Neuronal stem cell (in vitro differentiated cells): Measurements from ENCODE around the gene FAM83F.

Experiments used
- DNase-seq: peaks from one replicate; pipeline ENCODE4 v3.0.0-alpha.2; 2013; ENCODE audit warnings: low spot score
- H2AFZ ChIP-seq: one replicate; pipeline ENCODE4 v1.6.1; 2013; ENCODE audit warnings: mild to moderate bottlenecking, low read length, inconsistent platforms
- H2AK5ac ChIP-seq: 2 replicates; pipeline ENCODE4 v1.6.1; 2013; ENCODE audit warnings: low read depth, mild to moderate bottlenecking, inconsistent platforms, low read length, moderate library complexity, mixed read lengths
- H2BK120ac ChIP-seq: 2 replicates; pipeline ENCODE4 v1.6.1; 2013; ENCODE audit warnings: low read depth, mild to moderate bottlenecking, inconsistent platforms, low read length, moderate library complexity, mixed read lengths
- H2BK12ac ChIP-seq: one replicate; pipeline ENCODE4 v1.6.1; 2013; ENCODE audit warnings: low read length, inconsistent platforms
- H2BK15ac ChIP-seq: 2 replicates; pipeline ENCODE4 v1.6.1; 2013; ENCODE audit warnings: mild to moderate bottlenecking, low read length, inconsistent platforms, mixed read lengths
- H2BK5ac ChIP-seq: one replicate; pipeline ENCODE4 v1.6.1; 2013; ENCODE audit warnings: inconsistent platforms, mild to moderate bottlenecking, low read length, moderate library complexity
- H3K14ac ChIP-seq: one replicate; pipeline ENCODE4 v1.6.1; 2013; ENCODE audit warnings: low read length, inconsistent platforms
- H3K18ac ChIP-seq: 2 replicates; pipeline ENCODE4 v1.6.1; 2013; ENCODE audit warnings: low read length, inconsistent platforms
- H3K23ac ChIP-seq: 2 replicates; pipeline ENCODE4 v1.6.1; 2013; ENCODE audit warnings: low read depth, mild to moderate bottlenecking, mixed read lengths, low read length, inconsistent platforms; ENCODE audit not compliant: poor library complexity
- H3K27ac ChIP-seq: replicated peaks from 3 replicates; pipeline ENCODE4 v1.5.1; 2013; ENCODE audit warnings: low read length, inconsistent platforms
- H3K27me3 ChIP-seq, 3 experiments: 2 replicates each; pipeline ENCODE4 v1.6.1; 2013; ENCODE audit warnings: low read length in 3 of 3, mild to moderate bottlenecking in 2 of 3, inconsistent platforms in 1 of 3, low read depth in 1 of 3, mixed read lengths in 1 of 3, moderate library complexity in 1 of 3; ENCODE audit not compliant: control insufficient read depth in 3 of 3, insufficient read depth in 3 of 3
- H3K36me3 ChIP-seq, 2 donors: replicated peaks in 1 of 2; 2 replicates each; pipeline ENCODE4 v1.6.1; 2013; ENCODE audit warnings: low read length in 2 of 2; ENCODE audit not compliant: control insufficient read depth in 2 of 2, insufficient read depth in 2 of 2
- H3K4ac ChIP-seq: 2 replicates; pipeline ENCODE4 v1.6.1; 2013; ENCODE audit warnings: inconsistent platforms, mild to moderate bottlenecking, low read length, moderate library complexity
- H3K4me1 ChIP-seq, 2 donors: 1 replicate in 1 of 2; 2 replicates in 1 of 2; pipeline ENCODE4 v1.6.1; 2013; ENCODE audit warnings: low read length in 2 of 2, low read depth in 1 of 2; ENCODE audit not compliant: control insufficient read depth in 2 of 2, insufficient read depth in 1 of 2
- H3K4me2 ChIP-seq: one replicate; pipeline ENCODE4 v1.6.1; 2013; ENCODE audit warnings: mild to moderate bottlenecking, low read length, inconsistent platforms; ENCODE audit not compliant: insufficient read depth, poor library complexity, severe bottlenecking
- H3K4me3 ChIP-seq, 2 donors: 2 replicates each; pipeline ENCODE4 v1.5.1; 2013; ENCODE audit warnings: low read length in 2 of 2, mild to moderate bottlenecking in 2 of 2, inconsistent platforms in 1 of 2, moderate library complexity in 1 of 2
- H3K79me1 ChIP-seq: one replicate; pipeline ENCODE4 v1.6.1; 2013; ENCODE audit warnings: low read depth, mild to moderate bottlenecking, inconsistent platforms, low read length, moderate library complexity
- H3K9ac ChIP-seq: one replicate; pipeline ENCODE4 v1.6.1; 2013; ENCODE audit warnings: mild to moderate bottlenecking, low read depth, low read length, inconsistent platforms; ENCODE audit not compliant: poor library complexity
- H3K9me3 ChIP-seq, 2 donors: replicated peaks in 1 of 2; 2 replicates each; pipeline versions ENCODE3 to v1.6.1; 2013; ENCODE audit warnings: low read length in 2 of 2, mild to moderate bottlenecking in 2 of 2, inconsistent platforms in 1 of 2, low read depth in 1 of 2, mixed read lengths in 1 of 2, moderate library complexity in 1 of 2; ENCODE audit not compliant: control insufficient read depth in 2 of 2, insufficient read depth in 1 of 2
- H4K8ac ChIP-seq: one replicate; pipeline ENCODE4 v1.6.1; 2013; ENCODE audit warnings: low read depth, mild to moderate bottlenecking, inconsistent platforms, low read length, moderate library complexity
- H4K91ac ChIP-seq: one replicate; pipeline ENCODE4 v1.6.1; 2013; ENCODE audit warnings: low read length, low read depth, mild to moderate bottlenecking, inconsistent platforms; ENCODE audit not compliant: poor library complexity
- WGBS, 2 donors: extraction: QIAGEN DNeasy Blood & Tissue Kit; methylation state at CpG; one replicate each; pipeline ENCODE4 v1.1.7; 2013; ENCODE audit warnings: missing lambda C conversion rate in 2 of 2, mixed read lengths in 1 of 2; ENCODE audit not compliant: insufficient read length in 2 of 2, insufficient replicate concordance in 1 of 2; ENCODE audit errors: extremely low coverage in 2 of 2; 5-methylcytosine and 5-hydroxymethylcytosine counted together

Gene FAM83F

DNA sequence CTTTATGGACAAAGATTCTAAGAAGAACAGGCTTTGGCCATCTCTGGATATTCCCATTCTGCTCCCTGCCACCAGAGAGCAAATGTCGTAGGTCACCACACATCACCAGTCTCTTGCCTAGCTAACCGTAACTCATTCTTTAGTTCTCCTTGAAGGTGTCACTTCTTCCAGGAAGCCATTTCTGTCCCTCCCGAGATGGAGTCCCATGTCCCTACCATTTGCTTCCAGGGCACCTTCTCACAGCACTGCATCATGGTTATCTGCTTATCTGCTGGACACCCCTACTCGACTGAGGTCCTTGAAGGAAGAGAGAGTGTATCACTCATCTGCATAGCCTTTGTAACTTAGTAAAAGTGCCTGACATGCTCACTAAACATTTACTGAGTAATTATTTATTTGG, 47.6 kb downstream of the FAM83F start:
- no peak overlapping the region for H2AFZ ChIP-seq
- no peak overlapping the region for H3K9ac ChIP-seq
- H3K4me1 ChIP-seq: peaks cover 0 to 5% of the 10 kb centered on the region in 2 donors
- H4K91ac ChIP-seq: no peak overlapping the region
- WGBS, 2 donors: no CpG with 5 or more reads among the region's 4 CpGs
- H2BK5ac ChIP-seq: no peak overlapping the region
- no peak overlapping the region for H3K14ac ChIP-seq
- H3K4me3 ChIP-seq: no peak overlapping the region
- no peak overlapping the region for H3K4me2 ChIP-seq
- H3K18ac ChIP-seq: no peak overlapping the region
- no peaks in the 10 kb centered on the region for H3K9me3 ChIP-seq
- H2AK5ac ChIP-seq: no peak overlapping the region
- H3K23ac ChIP-seq: no peak overlapping the region
- no peak overlapping the region for H3K27ac ChIP-seq
- H3K36me3 ChIP-seq: no peaks in the 10 kb centered on the region
- H3K79me1 ChIP-seq: peaks cover 3% of the 10 kb centered on the region
- H2BK12ac ChIP-seq: no peak overlapping the region
- no peak overlapping the region for H2BK120ac ChIP-seq
- H3K4ac ChIP-seq: no peak overlapping the region
- H3K27me3 ChIP-seq: peaks cover 0 to 27% (median 25%) of the 10 kb centered on the region in 3 experiments
- H2BK15ac ChIP-seq: no peak overlapping the region
- DNase-seq: no peak
- no peak overlapping the region for H4K8ac ChIP-seq

DNA sequence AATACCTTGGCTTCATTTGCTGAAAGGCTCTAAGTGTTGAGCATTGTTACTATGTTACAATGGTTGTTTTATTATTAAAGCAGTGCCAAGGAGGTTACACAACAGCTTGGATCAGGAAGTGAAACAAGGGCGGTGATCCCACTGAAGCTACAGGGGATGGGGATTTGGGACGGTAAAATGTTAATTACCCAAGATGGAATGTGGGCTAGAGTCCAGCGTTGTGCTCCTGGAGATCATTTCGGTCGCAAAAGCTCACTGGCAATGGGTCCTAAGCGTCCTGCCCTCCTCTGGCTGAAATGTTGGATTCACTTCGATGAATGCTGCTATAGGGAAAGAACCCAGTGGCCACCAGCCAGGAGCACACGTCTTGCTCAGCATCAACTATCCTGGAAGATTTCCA, 48.3 kb downstream of the FAM83F start:
- Histone ChIP-seq H3K27me3 (peaks cover 0 to 25% (median 25%) of the 10 kb centered on the region in 3 experiments), H2BK120ac (no peak overlapping the region), H4K8ac (no peak overlapping the region), H3K79me1 (peaks cover 3% of the 10 kb centered on the region), H3K14ac (no peak overlapping the region), H2BK15ac (no peak overlapping the region), H3K36me3 (no peaks in the 10 kb centered on the region), H2AK5ac (no peak overlapping the region), H3K9me3 (no peaks in the 10 kb centered on the region), H3K23ac (no peak overlapping the region), H2BK5ac (no peak overlapping the region), H3K18ac (no peak overlapping the region), H2AFZ (no peak overlapping the region), H3K4me1 (peaks cover 0 to 5% of the 10 kb centered on the region in 2 donors), H3K4me2 (no peak overlapping the region), H3K4me3 (no peak overlapping the region), H3K4ac (no peak overlapping the region), H4K91ac (no peak overlapping the region), H3K9ac (no peak overlapping the region), H2BK12ac (no peak overlapping the region), H3K27ac (no peak overlapping the region)
- no peak for DNase-seq
- WGBS, 2 donors: no CpG with 5 or more reads among the region's 8 CpGs

DNA sequence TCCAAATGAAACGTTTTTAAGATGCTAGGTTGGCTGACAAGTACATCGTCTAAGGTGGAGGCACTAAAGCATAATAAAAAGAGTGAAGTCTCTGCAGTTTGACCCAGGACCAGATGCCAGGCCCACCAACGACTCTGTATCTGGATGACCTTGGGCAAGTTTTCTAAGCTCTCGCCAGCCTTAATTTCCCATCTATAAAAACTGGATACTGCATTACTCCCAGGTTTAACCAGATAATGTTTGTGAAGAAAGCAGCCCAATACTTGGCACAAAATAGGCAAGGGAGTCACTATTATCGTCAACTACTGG, 49.0 kb downstream of the FAM83F start:
- Histone ChIP-seq H3K4ac (no peak overlapping the region), H3K4me3 (peak overlapping the region; percentile 19 to 94), H2BK12ac (no peak overlapping the region), H3K4me2 (peak overlapping the region; percentile 45), H3K36me3 (no peaks in the 10 kb centered on the region), H2AFZ (peak overlapping the region; percentile 89), H4K91ac (no peak overlapping the region), H2AK5ac (no peak overlapping the region), H3K27me3 (peaks cover 0 to 20% (median 18%) of the 10 kb centered on the region in 3 experiments), H2BK120ac (no peak overlapping the region), H2BK15ac (no peak overlapping the region), H3K23ac (no peak overlapping the region), H3K9ac (no peak overlapping the region), H3K27ac (no peak overlapping the region), H3K4me1 (peaks cover 0 to 5% of the 10 kb centered on the region in 2 donors), H3K18ac (no peak overlapping the region), H4K8ac (no peak overlapping the region), H3K14ac (no peak overlapping the region), H2BK5ac (no peak overlapping the region), H3K79me1 (peaks cover 3% of the 10 kb centered on the region), H3K9me3 (no peaks in the 10 kb centered on the region)
- no CpG with 5 or more reads among the region's 5 CpGs for WGBS, 2 donors
- DNase-seq: no peak

DNA sequence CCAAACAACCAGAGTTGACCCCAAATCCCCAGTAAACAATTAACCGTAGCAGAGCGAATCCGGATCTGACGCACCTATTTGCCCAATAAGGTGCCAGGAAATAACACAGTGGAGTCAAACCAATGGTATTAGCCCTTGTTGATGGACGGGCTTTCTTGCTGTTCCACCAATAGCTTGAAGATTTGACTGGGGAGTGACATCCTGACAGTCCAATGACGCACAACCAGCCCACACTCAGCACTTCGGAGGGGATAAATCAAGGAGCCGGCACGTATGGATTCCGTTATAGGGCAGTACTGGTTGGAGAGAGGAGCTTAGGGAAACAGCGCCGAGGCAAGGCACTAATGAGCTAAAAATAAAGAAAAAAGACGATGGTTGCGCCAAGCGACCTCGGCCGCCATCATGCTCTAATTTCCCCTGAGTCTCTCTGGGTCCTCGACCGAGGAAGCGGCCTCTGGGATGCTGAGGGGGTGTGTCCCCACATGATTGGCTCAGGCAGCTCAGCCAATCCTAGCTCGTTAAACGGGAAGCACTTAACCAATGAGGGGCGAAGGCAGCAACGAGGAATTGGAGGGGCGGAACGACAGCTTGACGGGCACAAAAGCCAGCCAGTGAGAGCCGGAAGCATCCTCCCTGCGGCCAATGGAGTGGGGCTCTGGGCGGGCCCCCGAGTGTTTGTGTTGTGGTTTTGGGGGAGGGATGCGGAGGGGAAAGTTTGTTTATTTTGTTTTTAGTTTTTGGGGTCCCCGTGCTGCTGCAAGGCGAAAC, 49.5 kb downstream of the FAM83F start:
- Histone ChIP-seq H2BK120ac (no peak overlapping the region), H2BK5ac (no peak overlapping the region), H3K79me1 (peaks cover 3% of the 10 kb centered on the region), H2AK5ac (no peak overlapping the region), H3K36me3 (no peaks in the 10 kb centered on the region), H3K27me3 (peaks cover 0 to 18% (median 15%) of the 10 kb centered on the region in 3 experiments), H3K14ac (no peak overlapping the region), H3K18ac (peak overlapping the region; percentile 88), H3K4me2 (peak overlapping the region; percentile 96), H3K9ac (peak overlapping the region; percentile 85), H3K4me3 (peak overlapping the region; percentile 93 to 94), H2BK15ac (no peak overlapping the region), H2AFZ (peak overlapping the region; percentile 89), H3K27ac (peak overlapping the region; percentile 89), H2BK12ac (no peak overlapping the region), H3K4ac (no peak overlapping the region), H4K8ac (no peak overlapping the region), H3K4me1 (peaks cover 0 to 5% of the 10 kb centered on the region in 2 donors), H3K9me3 (no peaks in the 10 kb centered on the region), H3K23ac (no peak overlapping the region), H4K91ac (no peak overlapping the region)
- peak; percentile 99 for DNase-seq
- no CpG with 5 or more reads among the region's 34 CpGs for WGBS, 2 donors
